GM10847 (cell line): ENCODE results near the gene C3.

Experiments used
- POLR2A ChIP-seq: IDR thresholded peaks from 2 replicates; pipeline ENCODE4 v1.6.1; 2011; ENCODE audit not compliant: insufficient read length; ENCODE audit errors: extremely low read depth

The C3 gene

GRCh38 chr19:6712692-6713670 lies 7.5 kb downstream of the C3 start:
- TF ChIP-seq POLR2A = no peak

- no peak for TF ChIP-seq POLR2A
These were observed 8.2 kb downstream of the C3 start for GRCh38 chr19:6712231-6712630.

- no peak for TF ChIP-seq POLR2A
These were observed 8.8 kb downstream of the C3 start for GRCh38 chr19:6711605-6712004.

- no peak for TF ChIP-seq POLR2A
These were observed 9.4 kb downstream of the C3 start for GRCh38 chr19:6711078-6711361.

GRCh38 chr19:6710273-6711077 lies 10.0 kb downstream of the C3 start:
- TF ChIP-seq POLR2A = no peak

GRCh38 chr19:6709549-6709948 lies 10.9 kb downstream of the C3 start:
- TF ChIP-seq POLR2A = no peak

- TF ChIP-seq POLR2A = no peak
These were observed 12.1 kb downstream of the C3 start for GRCh38 chr19:6708346-6708745.

GRCh38 chr19:6707658-6708018 lies 12.8 kb downstream of the C3 start:
- TF ChIP-seq POLR2A = no peak

- no peak for TF ChIP-seq POLR2A
These were observed 13.3 kb downstream of the C3 start for GRCh38 chr19:6707011-6707657.

GRCh38 chr19:6706633-6706958 lies 13.9 kb downstream of the C3 start:
- no peak for TF ChIP-seq POLR2A

- no peak for TF ChIP-seq POLR2A
These were observed 14.4 kb downstream of the C3 start for GRCh38 chr19:6705931-6706632.

- TF ChIP-seq POLR2A = no peak
These were observed 19.7 kb downstream of the C3 start for GRCh38 chr19:6700586-6701316.

- no peak for TF ChIP-seq POLR2A
These were observed 20.5 kb downstream of the C3 start for GRCh38 chr19:6699935-6700334.

- no peak for TF ChIP-seq POLR2A
These were observed 23.2 kb downstream of the C3 start for GRCh38 chr19:6697291-6697690.
